HepG2 (cell line): ENCODE measurements around the gene TXN2. TPM values are rescaled to one million over a fixed set of nuclear protein-coding genes. Genes with fewer than 3 reads are reported as not detected.

Experiments
- CBFB ChIP-seq: sonication (generic); formaldehyde crosslinking; IDR thresholded peaks from 2 replicates; pipeline ENCODE4 v1.4.0; 2020; ENCODE audit warnings: missing genetic modification reagents
- CREB1 ChIP-seq, 2 experiments: fragments of 450-650 bp in 1 of 2; IDR thresholded peaks; 2 replicates each; pipeline ENCODE4 v1.6.1; 2016 to 2017; ENCODE audit warnings: control low read depth in 1 of 2, mild to moderate bottlenecking in 1 of 2, missing compliant biosample characterization in 1 of 2, missing genetic modification characterization in 1 of 2
- ELF1 ChIP-seq: sonication (generic); formaldehyde crosslinking; IDR thresholded peaks from 2 replicates; pipeline ENCODE4 v1.4.0; 2020; ENCODE audit warnings: missing genetic modification reagents
- GLI4 ChIP-seq: sonication (generic); formaldehyde crosslinking; IDR thresholded peaks from 2 replicates; pipeline ENCODE4 v1.5.1; 2020; ENCODE audit warnings: missing genetic modification reagents, mild to moderate bottlenecking, moderate library complexity, borderline replicate concordance
- HES4 ChIP-seq: sonication (generic); formaldehyde crosslinking; IDR thresholded peaks from 2 replicates; pipeline ENCODE4 v1.9.0; 2021; ENCODE audit warnings: mild to moderate bottlenecking, missing genetic modification reagents, borderline replicate concordance
- NPAS2 ChIP-seq: sonication (generic); formaldehyde crosslinking; IDR thresholded peaks from 2 replicates; pipeline ENCODE4 v1.8.0; 2022; ENCODE audit warnings: mild to moderate bottlenecking, missing genetic modification reagents, borderline replicate concordance
- SCMH1 ChIP-seq: sonication (generic); formaldehyde crosslinking; IDR thresholded peaks from 2 replicates; pipeline ENCODE4 v1.9.0; 2021; ENCODE audit warnings: missing genetic modification reagents, mild to moderate bottlenecking, borderline replicate concordance
- SRSF1 ChIP-seq: fragments of 200-400 bp; formaldehyde crosslinking; optimal IDR thresholded peaks from 2 replicates; pipeline ENCODE3; 2017; ENCODE audit warnings: mild to moderate bottlenecking, low read depth, low read length, moderate library complexity
- ZNF180 ChIP-seq: sonication (generic); formaldehyde crosslinking; IDR thresholded peaks from 2 replicates; pipeline ENCODE4 v1.4.0; 2020; ENCODE audit warnings: low read depth, missing genetic modification reagents, borderline replicate concordance
- ZNF205 ChIP-seq: IDR thresholded peaks from 2 replicates; pipeline ENCODE4 v1.6.1; 2018; ENCODE audit warnings: missing biosample characterization, missing genetic modification reagents
- ZNF3 ChIP-seq: IDR thresholded peaks from 2 replicates; pipeline ENCODE4 v1.7.0; 2017; ENCODE audit warnings: inconsistent platforms
- ZNF329 ChIP-seq: sonication (generic); formaldehyde crosslinking; IDR thresholded peaks from 2 replicates; pipeline ENCODE4 v1.9.0; 2021; ENCODE audit warnings: low read depth, mild to moderate bottlenecking, missing genetic modification reagents
- ZNF44 ChIP-seq: sonication (generic); formaldehyde crosslinking; IDR thresholded peaks from 2 replicates; pipeline ENCODE4 v1.5.1; 2020; ENCODE audit warnings: mild to moderate bottlenecking, missing genetic modification reagents
- ZNF83 ChIP-seq: sonication (generic); formaldehyde crosslinking; IDR thresholded peaks from 2 replicates; pipeline ENCODE4 v1.4.0; 2020; ENCODE audit warnings: missing genetic modification reagents, mild to moderate bottlenecking, borderline replicate concordance
- ZSCAN25 ChIP-seq: sonication (generic); formaldehyde crosslinking; IDR thresholded peaks from 2 replicates; pipeline ENCODE4 v1.8.0; 2022; ENCODE audit warnings: mild to moderate bottlenecking, missing genetic modification reagents
- polyA plus RNA-seq, 8 experiments: library from polyadenylated mRNA; depleted of rRNA in 3 of 8; stranded (reverse) in 7 of 8; unstranded in 1 of 8; fragments of >200 nt; fragmentation: Illumina TruSeq in 4 of 8; extraction: Trizol in 4 of 8; gene quantifications; 2 replicates each; pipeline versions ENCODE4 v1.2.1 to v1.2.3, GENCODE V29; 2011 to 2016; ENCODE audit warnings: low read depth in 4 of 8, missing spikeins in 1 of 8, mixed read lengths in 1 of 8; ENCODE audit not compliant: insufficient read depth in 1 of 8
- total RNA-seq, 5 experiments: library from RNA; depleted of rRNA; stranded (reverse); fragments of >200 nt; fragmentation: Illumina TruSeq; extraction: Trizol; gene quantifications; 2 replicates each; pipeline ENCODE4 v1.2.3, GENCODE V29; 2016; ENCODE audit warnings: low read depth in 1 of 5
- TF ChIP-seq, protein P1 (sequence below): sonication (generic); formaldehyde crosslinking; IDR thresholded peaks from 2 replicates; pipeline ENCODE4 v1.4.0; 2020; ENCODE audit warnings: mild to moderate bottlenecking, missing genetic modification reagents
- TF ChIP-seq, protein P2 (sequence below): sonication (generic); formaldehyde crosslinking; IDR thresholded peaks from 2 replicates; pipeline ENCODE4 v1.4.0; 2020; ENCODE audit warnings: missing genetic modification reagents

The TXN2 gene
- total and polyA plus RNA-seq, 2 of the 13 experiments (the other 11 are each of a cell fraction or from before 2014, with no cell fraction given): 41.4 to 109 TPM

DNA sequence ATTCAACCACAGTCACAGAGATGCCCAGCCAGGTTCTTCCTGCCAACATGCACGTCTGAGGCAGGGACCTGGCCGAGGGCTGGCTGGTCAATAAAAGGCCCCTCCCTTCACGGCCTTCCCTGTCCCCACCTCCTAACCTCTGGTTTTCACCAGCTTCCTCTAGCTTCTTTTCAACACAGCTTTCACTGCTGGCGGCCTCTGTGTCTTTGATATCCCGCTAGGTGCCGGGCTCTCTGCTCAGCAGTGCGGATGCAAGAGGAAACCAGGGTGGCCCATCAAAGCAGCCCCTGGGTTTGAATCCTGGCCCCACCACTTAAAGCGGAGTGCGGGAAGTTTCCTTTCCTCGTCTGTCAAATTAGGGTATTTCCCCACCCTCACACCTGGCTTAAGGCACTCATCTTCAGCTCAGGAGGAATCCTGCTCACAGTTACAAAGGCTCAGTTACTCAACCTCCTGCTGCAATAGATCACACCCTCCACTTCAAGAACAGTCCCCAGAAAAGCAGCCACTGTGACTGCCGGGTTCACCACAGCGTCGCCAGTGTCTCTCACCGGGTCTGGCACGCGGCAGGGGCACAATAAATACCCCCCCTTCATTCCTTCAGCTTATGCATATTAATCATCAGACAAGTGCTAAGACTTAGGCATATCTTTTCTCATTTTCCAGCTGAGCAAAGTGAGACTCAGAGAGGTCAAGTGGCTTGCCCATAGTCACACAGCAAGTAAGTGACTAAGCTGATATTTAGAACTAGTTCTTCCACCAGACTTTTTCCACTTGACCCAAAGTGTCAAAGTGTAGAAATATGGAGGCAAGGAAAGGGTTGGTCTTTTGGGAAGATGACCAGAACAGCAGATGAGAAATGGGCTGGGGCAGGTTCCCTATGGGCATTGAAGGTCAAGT is 45.7 kb downstream of the TXN2 start (continued):
- TF ChIP-seq, protein P1, sequence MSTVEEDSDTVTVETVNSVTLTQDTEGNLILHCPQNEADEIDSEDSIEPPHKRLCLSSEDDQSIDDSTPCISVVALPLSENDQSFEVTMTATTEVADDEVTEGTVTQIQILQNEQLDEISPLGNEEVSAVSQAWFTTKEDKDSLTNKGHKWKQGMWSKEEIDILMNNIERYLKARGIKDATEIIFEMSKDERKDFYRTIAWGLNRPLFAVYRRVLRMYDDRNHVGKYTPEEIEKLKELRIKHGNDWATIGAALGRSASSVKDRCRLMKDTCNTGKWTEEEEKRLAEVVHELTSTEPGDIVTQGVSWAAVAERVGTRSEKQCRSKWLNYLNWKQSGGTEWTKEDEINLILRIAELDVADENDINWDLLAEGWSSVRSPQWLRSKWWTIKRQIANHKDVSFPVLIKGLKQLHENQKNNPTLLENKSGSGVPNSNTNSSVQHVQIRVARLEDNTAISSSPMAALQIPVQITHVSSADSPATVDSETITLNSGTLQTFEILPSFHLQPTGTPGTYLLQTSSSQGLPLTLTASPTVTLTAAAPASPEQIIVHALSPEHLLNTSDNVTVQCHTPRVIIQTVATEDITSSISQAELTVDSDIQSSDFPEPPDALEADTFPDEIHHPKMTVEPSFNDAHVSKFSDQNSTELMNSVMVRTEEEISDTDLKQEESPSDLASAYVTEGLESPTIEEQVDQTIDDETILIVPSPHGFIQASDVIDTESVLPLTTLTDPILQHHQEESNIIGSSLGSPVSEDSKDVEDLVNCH (CRISPR knock-in tag): no peak
- 0 out of 2 replicates have a peak, but pooled peaks have one; percentile 55 for TF ChIP-seq ZSCAN25 (CRISPR knock-in tag)
- TF ChIP-seq CREB1 (IDR thresholded peaks at IDR 0.05): no peak
- TF ChIP-seq CREB1 (CRISPR knock-in tag; IDR thresholded peaks at IDR 0.05): no peak; the same call in 1 of the 2 replicates
- TF ChIP-seq ZNF205 (CRISPR knock-in tag): no peak
- TF ChIP-seq ELF1 (CRISPR knock-in tag): no peak
- TF ChIP-seq ZNF44 (CRISPR knock-in tag): no peak
- TF ChIP-seq SRSF1: no peak
- TF ChIP-seq HES4: no peak
- TF ChIP-seq ZNF180 (CRISPR knock-in tag): no peak
- no peak for TF ChIP-seq ZNF83 (CRISPR knock-in tag)
- no peak for TF ChIP-seq SCMH1 (CRISPR knock-in tag)
- TF ChIP-seq, protein P2, sequence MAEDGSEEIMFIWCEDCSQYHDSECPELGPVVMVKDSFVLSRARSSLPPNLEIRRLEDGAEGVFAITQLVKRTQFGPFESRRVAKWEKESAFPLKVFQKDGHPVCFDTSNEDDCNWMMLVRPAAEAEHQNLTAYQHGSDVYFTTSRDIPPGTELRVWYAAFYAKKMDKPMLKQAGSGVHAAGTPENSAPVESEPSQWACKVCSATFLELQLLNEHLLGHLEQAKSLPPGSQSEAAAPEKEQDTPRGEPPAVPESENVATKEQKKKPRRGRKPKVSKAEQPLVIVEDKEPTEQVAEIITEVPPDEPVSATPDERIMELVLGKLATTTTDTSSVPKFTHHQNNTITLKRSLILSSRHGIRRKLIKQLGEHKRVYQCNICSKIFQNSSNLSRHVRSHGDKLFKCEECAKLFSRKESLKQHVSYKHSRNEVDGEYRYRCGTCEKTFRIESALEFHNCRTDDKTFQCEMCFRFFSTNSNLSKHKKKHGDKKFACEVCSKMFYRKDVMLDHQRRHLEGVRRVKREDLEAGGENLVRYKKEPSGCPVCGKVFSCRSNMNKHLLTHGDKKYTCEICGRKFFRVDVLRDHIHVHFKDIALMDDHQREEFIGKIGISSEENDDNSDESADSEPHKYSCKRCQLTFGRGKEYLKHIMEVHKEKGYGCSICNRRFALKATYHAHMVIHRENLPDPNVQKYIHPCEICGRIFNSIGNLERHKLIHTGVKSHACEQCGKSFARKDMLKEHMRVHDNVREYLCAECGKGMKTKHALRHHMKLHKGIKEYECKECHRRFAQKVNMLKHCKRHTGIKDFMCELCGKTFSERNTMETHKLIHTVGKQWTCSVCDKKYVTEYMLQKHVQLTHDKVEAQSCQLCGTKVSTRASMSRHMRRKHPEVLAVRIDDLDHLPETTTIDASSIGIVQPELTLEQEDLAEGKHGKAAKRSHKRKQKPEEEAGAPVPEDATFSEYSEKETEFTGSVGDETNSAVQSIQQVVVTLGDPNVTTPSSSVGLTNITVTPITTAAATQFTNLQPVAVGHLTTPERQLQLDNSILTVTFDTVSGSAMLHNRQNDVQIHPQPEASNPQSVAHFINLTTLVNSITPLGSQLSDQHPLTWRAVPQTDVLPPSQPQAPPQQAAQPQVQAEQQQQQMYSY (CRISPR knock-in tag): no peak
- TF ChIP-seq GLI4 (CRISPR knock-in tag): no peak
- TF ChIP-seq NPAS2 (CRISPR knock-in tag): no peak
- TF ChIP-seq ZNF329 (CRISPR knock-in tag): no peak
- TF ChIP-seq CBFB (CRISPR knock-in tag): no peak
- no peak for TF ChIP-seq ZNF3 (CRISPR knock-in tag)
